Muscle layer of duodenum (tissue), 2 donors: Measurements from ENCODE around the gene CCDC182.

ENCODE experiments used
- H3K27ac ChIP-seq: one replicate; pipeline ENCODE4 v1.7.0; 2013; ENCODE audit warnings: mild to moderate bottlenecking, low read length
- H3K27me3 ChIP-seq: one replicate; pipeline ENCODE4 v1.7.0; 2013; ENCODE audit warnings: low read depth, mild to moderate bottlenecking, control low read depth, low read length
- H3K36me3 ChIP-seq, 2 donors: one replicate each; pipeline ENCODE4 v1.7.0; 2013; ENCODE audit warnings: low read length in 2 of 2, control low read depth in 1 of 2, mild to moderate bottlenecking in 1 of 2; ENCODE audit not compliant: insufficient read depth in 2 of 2, control insufficient read depth in 1 of 2
- H3K4me1 ChIP-seq, 2 donors: one replicate each; pipeline ENCODE4 v1.7.0; 2013; ENCODE audit warnings: low read length in 2 of 2, mild to moderate bottlenecking in 2 of 2, control low read depth in 1 of 2, moderate library complexity in 1 of 2; ENCODE audit not compliant: insufficient read depth in 2 of 2, control insufficient read depth in 1 of 2
- H3K4me3 ChIP-seq, 2 donors: one replicate each; pipeline ENCODE4 v1.7.0; 2013; ENCODE audit warnings: low read length in 2 of 2, low read depth in 1 of 2, mild to moderate bottlenecking in 1 of 2
- H3K9me3 ChIP-seq, 2 donors: one replicate each; pipeline ENCODE4 v1.7.0; 2013; ENCODE audit warnings: low read length in 2 of 2, control low read depth in 1 of 2, mild to moderate bottlenecking in 1 of 2; ENCODE audit not compliant: control insufficient read depth in 1 of 2
- donor health status: healthy.

The CCDC182 gene

DNA sequence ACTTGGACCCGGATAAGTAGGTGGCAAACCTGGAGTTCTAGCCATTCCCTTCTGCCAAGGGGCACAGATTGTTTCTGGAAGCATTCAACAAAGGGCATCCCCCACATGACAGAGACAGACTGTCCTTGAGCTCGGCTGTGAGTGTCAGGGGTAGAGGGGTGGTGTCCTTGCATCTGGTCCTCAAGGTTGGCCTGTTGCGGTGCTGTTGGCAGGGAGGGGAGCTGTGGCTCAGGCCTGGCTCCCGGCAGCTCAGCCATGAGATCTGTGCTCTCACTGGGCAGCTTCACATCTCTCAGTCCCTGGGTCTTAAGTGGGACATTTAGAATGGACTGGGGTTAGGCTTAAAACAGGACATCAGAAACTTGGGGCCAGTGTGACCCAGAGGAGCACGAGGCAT lies 20.4 kb downstream of the CCDC182 start:
- no peaks in the 10 kb centered on the region for H3K9me3 ChIP-seq
- no peak overlapping the region for H3K4me3 ChIP-seq
- no peaks in the 10 kb centered on the region for H3K4me1 ChIP-seq
- H3K36me3 ChIP-seq = no peaks in the 10 kb centered on the region
- no peak overlapping the region for H3K27ac ChIP-seq
- no peaks in the 10 kb centered on the region for H3K27me3 ChIP-seq

DNA sequence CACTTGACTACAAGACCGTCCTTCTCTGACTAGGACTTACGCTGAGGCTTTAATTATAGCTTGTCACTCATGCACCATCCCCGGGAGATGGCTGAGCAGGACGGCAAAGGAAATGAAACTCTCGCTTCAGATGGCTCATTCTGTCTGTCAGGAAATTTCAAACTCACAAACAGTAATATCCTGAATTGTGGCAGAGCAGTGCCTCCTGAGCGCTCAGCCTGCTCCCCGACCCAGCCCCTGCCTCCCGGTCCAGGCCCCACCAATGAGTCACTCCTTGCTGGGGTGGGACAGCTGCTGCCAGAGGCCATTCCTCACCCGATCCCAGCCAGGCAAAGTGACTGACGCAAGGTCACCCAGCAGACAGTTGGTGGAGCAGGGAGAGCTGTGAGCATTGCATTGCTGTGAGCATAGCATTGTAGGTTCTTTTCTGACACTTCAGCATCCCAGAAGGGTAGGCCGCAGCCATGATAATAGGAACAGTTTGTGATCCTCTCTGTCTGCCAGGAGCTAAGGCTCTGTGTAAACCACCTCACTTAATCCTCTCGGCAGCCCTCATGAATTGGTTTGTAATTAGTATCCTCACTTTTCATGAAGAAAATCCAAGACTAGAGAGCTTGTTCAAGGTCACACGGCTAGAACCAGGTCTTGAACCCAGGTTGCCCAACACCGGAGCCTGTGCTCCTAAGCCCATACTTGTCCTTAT lies 20.9 kb downstream of the CCDC182 start:
- H3K4me1 ChIP-seq = no peaks in the 10 kb centered on the region
- H3K4me3 ChIP-seq = no peak overlapping the region
- H3K36me3 ChIP-seq = no peaks in the 10 kb centered on the region
- H3K27me3 ChIP-seq = no peaks in the 10 kb centered on the region
- no peak overlapping the region for H3K27ac ChIP-seq
- no peaks in the 10 kb centered on the region for H3K9me3 ChIP-seq

DNA sequence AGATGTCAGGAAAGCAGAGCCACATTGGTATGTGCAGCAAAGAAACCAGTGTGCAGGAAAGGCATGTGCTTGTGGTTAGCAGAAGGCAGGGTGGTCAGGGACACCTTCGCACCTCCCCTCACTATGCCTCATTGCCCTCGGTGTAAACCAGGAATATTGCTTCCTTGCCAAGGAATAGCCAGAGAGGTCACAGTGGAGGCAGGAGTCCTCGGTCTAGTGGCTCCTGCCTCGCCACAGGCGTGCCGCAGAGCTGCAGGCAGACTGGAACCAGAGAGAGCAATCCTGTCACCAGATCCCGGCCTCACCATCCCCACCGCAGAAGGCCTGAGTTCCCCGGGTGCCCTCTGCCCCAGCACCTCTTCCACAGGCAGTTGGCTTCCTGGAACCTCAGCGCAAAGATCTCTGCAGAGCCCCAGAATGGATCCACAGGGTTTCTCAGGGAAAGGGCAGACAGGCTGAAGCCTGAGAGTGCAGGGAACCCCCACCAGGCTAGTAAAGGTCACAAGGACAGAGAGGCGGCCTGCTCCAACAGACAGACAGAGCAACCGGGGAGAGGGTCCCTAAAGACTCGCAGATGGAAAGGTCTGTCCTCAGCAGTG lies 21.6 kb downstream of the CCDC182 start:
- no peak overlapping the region for H3K4me3 ChIP-seq

DNA sequence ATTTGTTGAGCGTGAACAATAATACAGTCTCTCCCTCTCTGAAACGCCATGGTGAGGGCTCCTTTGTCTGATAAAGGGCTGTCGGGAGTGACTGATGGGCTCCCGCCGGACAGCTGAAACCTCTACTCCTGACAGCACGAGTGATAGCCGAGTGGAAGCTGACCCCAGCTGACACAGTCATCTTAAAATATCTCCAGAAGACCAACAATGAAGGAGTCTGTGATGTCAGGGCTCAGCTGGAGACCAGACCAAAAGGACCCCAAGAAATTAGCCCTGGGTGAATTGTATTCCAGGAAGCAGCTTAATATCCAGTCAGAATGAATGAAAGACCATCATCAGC lies 22.4 kb downstream of the CCDC182 start:
- Histone ChIP-seq H3K27ac (no peak overlapping the region), H3K36me3 (no peaks in the 10 kb centered on the region), H3K4me1 (no peaks in the 10 kb centered on the region), H3K27me3 (no peaks in the 10 kb centered on the region), H3K9me3 (no peaks in the 10 kb centered on the region), H3K4me3 (no peak overlapping the region)

More for the DNA sequence above, 21.6 kb downstream of the CCDC182 start:
- H3K27me3 ChIP-seq = no peaks in the 10 kb centered on the region
- no peak overlapping the region for H3K27ac ChIP-seq
- H3K9me3 ChIP-seq = no peaks in the 10 kb centered on the region
- no peaks in the 10 kb centered on the region for H3K36me3 ChIP-seq
- no peaks in the 10 kb centered on the region for H3K4me1 ChIP-seq

DNA sequence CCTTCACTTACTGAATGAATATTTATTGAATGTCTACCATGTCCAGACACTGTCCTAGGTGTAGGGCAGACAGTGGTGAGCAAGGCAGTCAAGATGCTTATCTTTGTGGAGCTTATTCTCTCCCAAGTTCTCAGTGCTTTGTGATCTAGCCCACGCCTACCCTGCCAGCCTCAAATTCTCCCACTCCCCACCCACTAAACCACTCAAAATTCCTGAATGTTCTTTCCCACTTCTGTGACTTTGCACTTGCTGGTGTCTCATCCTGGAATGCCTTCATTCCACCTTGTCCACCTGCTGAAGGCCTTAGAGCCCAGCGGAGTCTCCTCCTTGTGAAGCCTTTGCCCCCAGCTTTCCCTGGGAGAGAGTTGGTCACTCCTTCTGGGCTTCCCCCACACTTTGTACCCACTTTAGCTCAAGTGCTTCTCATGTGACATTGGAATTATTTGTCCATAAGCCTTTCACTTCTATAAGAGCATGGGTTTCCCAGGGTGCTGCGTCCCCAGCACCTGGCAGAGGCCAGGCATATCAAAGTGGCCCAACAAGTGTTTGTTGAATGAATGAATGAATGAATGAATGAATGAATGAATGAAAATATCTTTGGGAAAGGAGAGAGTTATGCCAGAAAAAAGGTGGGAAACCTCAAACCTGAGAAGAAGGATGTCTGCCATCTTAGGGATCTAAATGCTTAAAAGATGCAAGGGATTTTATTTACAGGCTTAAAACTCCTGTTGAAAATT lies 23.0 kb downstream of the CCDC182 start:
- no peaks in the 10 kb centered on the region for H3K4me1 ChIP-seq

DNA sequence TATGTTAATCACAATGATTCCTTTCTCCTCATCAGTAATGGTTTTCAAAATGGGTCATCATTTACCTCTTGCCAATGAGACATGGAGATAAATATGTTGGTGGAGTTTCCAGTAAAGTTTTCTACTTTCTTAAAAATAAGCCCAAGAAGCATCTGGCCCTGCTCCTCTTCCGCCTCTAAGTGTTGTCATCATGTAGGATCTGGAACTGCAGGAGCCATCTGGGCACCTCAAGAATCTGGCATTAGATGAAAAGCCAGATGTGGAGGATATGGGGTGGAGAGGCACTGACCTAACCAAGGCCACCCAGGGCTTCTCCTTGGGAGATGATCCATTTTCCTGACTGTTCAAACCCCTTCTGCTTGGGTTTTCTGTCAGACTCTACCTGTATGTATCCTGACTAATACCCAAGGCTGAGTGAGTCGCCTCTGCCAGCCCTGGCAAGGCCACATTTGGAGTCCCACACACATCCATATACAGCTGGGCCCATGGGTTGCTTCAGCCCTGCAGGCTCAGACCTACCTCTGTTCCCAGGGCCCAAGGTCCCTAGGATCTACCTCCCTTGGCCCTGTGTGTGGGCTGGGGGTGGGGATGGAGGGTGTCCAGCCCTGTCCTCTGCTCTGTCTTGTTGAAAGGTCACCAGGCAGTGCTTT lies 24.6 kb downstream of the CCDC182 start:
- Histone ChIP-seq H3K27me3 (no peaks in the 10 kb centered on the region), H3K27ac (no peak overlapping the region), H3K9me3 (no peaks in the 10 kb centered on the region), H3K36me3 (no peaks in the 10 kb centered on the region), H3K4me3 (no peak overlapping the region), H3K4me1 (no peaks in the 10 kb centered on the region)

More for the DNA sequence above, 23.0 kb downstream of the CCDC182 start:
- no peaks in the 10 kb centered on the region for H3K27me3 ChIP-seq
- no peak overlapping the region for H3K4me3 ChIP-seq
- H3K27ac ChIP-seq = no peak overlapping the region
- H3K9me3 ChIP-seq = no peaks in the 10 kb centered on the region
- H3K36me3 ChIP-seq = no peaks in the 10 kb centered on the region

DNA sequence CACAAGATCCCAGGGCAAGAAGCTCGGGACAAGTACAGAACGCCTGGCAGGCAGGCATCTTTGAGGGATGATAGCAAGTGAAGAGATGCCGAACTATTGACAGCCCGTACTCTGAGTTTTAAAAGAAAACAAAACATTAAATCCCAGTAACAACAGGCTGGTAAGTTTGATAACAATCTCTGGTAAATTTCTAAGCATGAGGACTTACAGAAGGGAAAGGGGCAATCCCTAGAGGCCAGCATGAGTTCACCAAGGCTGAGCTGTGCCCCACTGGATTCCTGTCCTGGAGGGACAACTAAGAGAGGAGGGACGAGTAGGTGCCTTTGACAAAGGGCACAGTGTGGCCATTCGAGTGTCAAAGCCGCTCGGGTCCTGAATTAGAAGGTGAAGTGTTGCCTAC lies 26.2 kb downstream of the CCDC182 start:
- Histone ChIP-seq H3K4me3 (no peak overlapping the region), H3K4me1 (peaks cover 0 to 5% of the 10 kb centered on the region in 2 donors), H3K36me3 (no peaks in the 10 kb centered on the region), H3K9me3 (no peaks in the 10 kb centered on the region), H3K27me3 (peaks cover 4% of the 10 kb centered on the region), H3K27ac (no peak overlapping the region)

DNA sequence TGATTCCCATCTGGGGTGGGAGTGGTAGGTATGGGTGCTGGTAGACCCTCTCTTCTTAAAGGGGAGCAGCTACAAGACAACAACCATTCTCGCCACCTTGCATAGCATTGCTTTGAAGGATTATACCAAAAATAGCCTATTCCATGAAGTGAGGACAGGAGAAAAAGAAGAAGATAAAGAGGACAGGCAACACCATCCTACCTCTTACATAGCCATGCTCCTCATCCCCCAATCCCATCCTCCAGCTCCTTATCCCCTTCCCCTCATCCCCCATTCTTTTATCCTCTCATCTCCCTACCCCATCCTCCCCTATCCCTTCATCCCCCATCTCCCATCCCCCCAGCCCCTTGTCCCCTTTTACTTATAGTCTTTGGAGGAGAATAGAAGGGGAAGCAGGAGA lies 29.1 kb downstream of the CCDC182 start:
- peaks cover 4% of the 10 kb centered on the region for H3K27me3 ChIP-seq
- no peaks in the 10 kb centered on the region for H3K36me3 ChIP-seq
- no peak overlapping the region for H3K27ac ChIP-seq
- no peak overlapping the region for H3K4me3 ChIP-seq
- peaks cover 0 to 5% of the 10 kb centered on the region in 2 donors for H3K4me1 ChIP-seq
- H3K9me3 ChIP-seq = no peaks in the 10 kb centered on the region

DNA sequence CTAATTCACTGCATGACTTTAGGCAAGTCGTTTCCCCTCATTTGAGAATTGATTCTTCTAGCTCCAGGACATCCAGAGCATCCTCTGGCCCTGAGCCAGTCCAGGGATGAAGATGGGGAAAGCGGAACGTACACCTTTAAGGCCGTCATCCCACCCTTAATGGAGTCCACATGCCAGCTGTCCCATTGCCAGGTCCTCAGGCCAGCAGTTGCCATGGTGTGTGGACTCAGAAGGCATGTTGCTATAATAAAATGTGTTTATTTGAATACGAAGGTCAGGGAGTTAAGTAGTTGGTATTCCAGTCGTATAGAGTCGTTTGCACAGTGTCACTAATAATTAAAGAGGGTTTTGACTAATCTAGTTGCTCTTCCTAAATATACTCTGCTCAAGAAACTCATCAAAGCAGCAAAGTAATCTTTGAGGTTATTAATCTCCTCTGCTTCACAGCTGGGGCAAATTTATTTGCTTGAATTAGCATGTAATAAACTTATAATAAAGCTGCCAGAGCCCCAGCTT lies 30.4 kb downstream of the CCDC182 start:
- Histone ChIP-seq H3K4me1 (peaks cover 0 to 5% of the 10 kb centered on the region in 2 donors), H3K27me3 (peaks cover 4% of the 10 kb centered on the region), H3K4me3 (no peak overlapping the region), H3K9me3 (no peaks in the 10 kb centered on the region), H3K36me3 (no peaks in the 10 kb centered on the region), H3K27ac (no peak overlapping the region)

DNA sequence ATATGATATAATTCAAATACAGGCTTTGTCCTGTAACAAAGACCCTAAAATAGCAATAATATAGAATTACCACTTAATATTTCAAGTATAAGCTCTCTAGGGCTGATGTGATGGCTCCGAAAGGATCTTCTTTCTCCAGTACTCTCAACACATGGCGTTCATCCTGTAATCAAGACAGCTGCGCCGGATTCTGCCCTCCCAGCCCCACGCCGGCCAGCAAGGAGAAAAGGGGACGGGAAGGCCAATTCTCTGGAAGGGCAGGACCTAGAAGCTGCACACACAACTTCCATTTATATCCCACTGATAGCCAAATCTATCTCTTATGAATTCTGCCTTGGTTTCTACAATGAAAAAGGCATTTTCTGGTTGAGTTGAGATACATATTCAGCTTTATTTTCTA lies 32.0 kb downstream of the CCDC182 start:
- Histone ChIP-seq H3K9me3 (no peaks in the 10 kb centered on the region), H3K4me3 (no peak overlapping the region), H3K4me1 (peaks cover 0 to 5% of the 10 kb centered on the region in 2 donors), H3K27ac (no peak overlapping the region), H3K27me3 (peaks cover 4% of the 10 kb centered on the region), H3K36me3 (no peaks in the 10 kb centered on the region)

DNA sequence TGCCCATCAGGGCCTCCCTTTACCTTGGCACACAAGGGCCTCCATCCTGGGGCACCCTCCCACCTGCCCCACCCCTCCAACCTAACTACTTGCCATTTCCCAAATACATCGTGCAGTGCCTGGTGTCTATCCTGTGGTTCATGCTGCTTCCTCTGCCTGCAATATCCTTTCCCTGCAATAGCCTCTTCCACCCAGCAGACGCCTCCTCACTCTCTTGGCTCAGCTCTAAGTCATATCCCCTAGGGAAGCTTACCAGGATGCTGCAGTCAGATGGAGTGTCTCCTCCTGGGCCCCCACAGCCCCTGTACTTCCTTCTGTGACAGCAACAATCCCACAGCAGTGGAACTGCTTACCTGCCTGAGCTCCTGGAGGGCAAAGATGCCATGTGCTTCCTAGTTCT lies 36.7 kb downstream of the CCDC182 start:
- H3K4me1 ChIP-seq = no peaks in the 10 kb centered on the region
- H3K4me3 ChIP-seq = no peak overlapping the region
- H3K27ac ChIP-seq = no peak overlapping the region
- no peaks in the 10 kb centered on the region for H3K27me3 ChIP-seq
- no peaks in the 10 kb centered on the region for H3K9me3 ChIP-seq
- H3K36me3 ChIP-seq = no peaks in the 10 kb centered on the region
